CD14-positive monocyte (primary cell): ENCODE data around the gene ZNF169. TPM values are rescaled to one million over a fixed set of nuclear protein-coding genes. Genes with fewer than 3 reads are reported as not detected.
"Not testable (repeated sequence)": the region's sequence is repeated elsewhere in the genome, so short reads cannot be mapped to it uniquely, and the experiment has no call there.

Source experiments
- DNase-seq, 3 donors: peaks; one replicate each; pipeline ENCODE4 v3.0.0-alpha.2; 2011 to 2022
- H2AFZ ChIP-seq: 2 replicates; pipeline ENCODE4 v1.6.0; 2012; ENCODE audit warnings: mild to moderate bottlenecking, low read depth, low read length, inconsistent platforms; ENCODE audit not compliant: insufficient read depth, poor library complexity, severe bottlenecking
- H3K27ac ChIP-seq, 2 donors: 1 replicate in 1 of 2; 2 replicates in 1 of 2; pipeline ENCODE4 v1.5.1; 2012 to 2013; ENCODE audit warnings: low read length in 2 of 2, control low read depth in 1 of 2, inconsistent platforms in 1 of 2, low read depth in 1 of 2, mild to moderate bottlenecking in 1 of 2
- H3K27me3 ChIP-seq, 2 donors: one replicate each; pipeline versions ENCODE4 v1.6.0 to v1.6.1; 2011 to 2013; ENCODE audit warnings: low read length in 2 of 2; ENCODE audit not compliant: control insufficient read depth in 2 of 2, insufficient read depth in 2 of 2
- H3K36me3 ChIP-seq, 2 donors: replicated peaks in 1 of 2; 1 replicate in 1 of 2; 2 replicates in 1 of 2; pipeline versions ENCODE4 v1.5.1 to v1.6.1; 2012 to 2013; ENCODE audit warnings: low read length in 2 of 2, control low read depth in 1 of 2, inconsistent platforms in 1 of 2, mild to moderate bottlenecking in 1 of 2; ENCODE audit not compliant: insufficient read depth in 2 of 2, control insufficient read depth in 1 of 2
- H3K4me1 ChIP-seq, 2 donors: 1 replicate in 1 of 2; 2 replicates in 1 of 2; pipeline versions ENCODE4 v1.5.1 to v1.6.1; 2012 to 2013; ENCODE audit warnings: low read length in 2 of 2, control low read depth in 1 of 2, inconsistent platforms in 1 of 2, mild to moderate bottlenecking in 1 of 2, moderate library complexity in 1 of 2; ENCODE audit not compliant: insufficient read depth in 2 of 2, control insufficient read depth in 1 of 2
- H3K4me2 ChIP-seq: replicated peaks from 2 replicates; pipeline ENCODE3; 2012; ENCODE audit warnings: low read length, moderate library complexity, mild to moderate bottlenecking; ENCODE audit not compliant: poor library complexity, severe bottlenecking; ENCODE audit errors: extremely low read depth
- H3K4me3 ChIP-seq, 3 experiments: fragments of 200-600 bp in 1 of 3; sonication (generic) in 1 of 3; replicated peaks in 1 of 3; 1 replicate in 2 of 3; 2 replicates in 1 of 3; pipeline ENCODE4 v1.5.1; 2011 to 2013; ENCODE audit warnings: low read length in 3 of 3, mild to moderate bottlenecking in 3 of 3, control low read depth in 2 of 3, low read depth in 2 of 3, inconsistent platforms in 1 of 3, moderate library complexity in 1 of 3
- H3K79me2 ChIP-seq: 2 replicates; pipeline ENCODE4 v1.6.0; 2012; ENCODE audit warnings: mild to moderate bottlenecking, control low read depth, inconsistent platforms, low read length, moderate library complexity; ENCODE audit not compliant: insufficient read depth
- H3K9ac ChIP-seq: 2 replicates; pipeline ENCODE4 v1.6.0; 2017; ENCODE audit warnings: low read length, mild to moderate bottlenecking; ENCODE audit not compliant: insufficient read depth, poor library complexity, severe bottlenecking
- H3K9me3 ChIP-seq, 2 donors: replicated peaks in 1 of 2; 1 replicate in 1 of 2; 2 replicates in 1 of 2; pipeline versions ENCODE4 v1.5.1 to v1.6.1; 2012 to 2013; ENCODE audit warnings: low read length in 2 of 2, control low read depth in 1 of 2; ENCODE audit not compliant: control insufficient read depth in 1 of 2, insufficient read depth in 1 of 2
- H4K20me1 ChIP-seq: 2 replicates; pipeline ENCODE4 v1.6.0; 2012; ENCODE audit warnings: mild to moderate bottlenecking, low read length, control low read depth, moderate library complexity; ENCODE audit not compliant: insufficient read depth
- H3K27ac Mint-ChIP-seq, 7 donors: one replicate each; pipeline ENCODE4 v1.8.0; 2020; ENCODE audit warnings: mild to moderate bottlenecking in 7 of 7, mixed read lengths in 7 of 7, moderate library complexity in 6 of 7, inconsistent platforms in 2 of 7
- H3K27me3 Mint-ChIP-seq, 3 donors: one replicate each; pipeline ENCODE4 v1.8.0; 2021 to 2022; ENCODE audit warnings: low read depth in 3 of 3, mild to moderate bottlenecking in 3 of 3, mixed read lengths in 3 of 3, moderate library complexity in 3 of 3, inconsistent platforms in 1 of 3
- H3K36me3 Mint-ChIP-seq, 2 donors: one replicate each; pipeline ENCODE4 v1.8.0; 2020; ENCODE audit warnings: mixed read lengths in 2 of 2, inconsistent platforms in 1 of 2, mild to moderate bottlenecking in 1 of 2
- H3K4me1 Mint-ChIP-seq: one replicate; pipeline ENCODE4 v1.8.0; 2020; ENCODE audit warnings: mild to moderate bottlenecking, mixed read lengths
- H3K4me3 Mint-ChIP-seq, 2 donors: one replicate each; pipeline ENCODE4 v1.8.0; 2020; ENCODE audit warnings: mild to moderate bottlenecking in 2 of 2, mixed read lengths in 2 of 2, moderate library complexity in 1 of 2
- H3K9me3 Mint-ChIP-seq, 7 donors: one replicate each; pipeline ENCODE4 v1.8.0; 2020 to 2022; ENCODE audit warnings: mixed read lengths in 7 of 7, mild to moderate bottlenecking in 6 of 7, moderate library complexity in 6 of 7, inconsistent platforms in 2 of 7
- CTCF ChIP-seq: fragments of 200-600 bp; IDR thresholded peaks from one replicate; pipeline ENCODE4 v1.8.0; 2022; ENCODE audit warnings: antibody characterized with exemption, mild to moderate bottlenecking
- WGBS: methylation state at CpG from one replicate; pipeline ENCODE4 v1.1.5; 2013; ENCODE audit warnings: missing lambda C conversion rate; ENCODE audit not compliant: insufficient coverage; 5-methylcytosine and 5-hydroxymethylcytosine counted together
- intact Hi-C, 2 donors: fragments of 100-400 bp; cut with micrococcal nuclease; formaldehyde crosslinking; loops; one replicate each; pipeline versions ENCODE4 v1.15.0 to v1.15.1; 2023
- polyA plus RNA-seq, 3 donors: library from polyadenylated mRNA; depleted of rRNA in 1 of 3; unstranded in 2 of 3; stranded (reverse) in 1 of 3; fragments of 300-500 nt in 2 of 3; fragments of >200 nt in 1 of 3; fragmentation: Illumina TruSeq in 2 of 3; gene quantifications; 1 replicate in 2 of 3; 2 replicates in 1 of 3; pipeline ENCODE4 v1.2.3, GENCODE V29; 2012 to 2021

The ZNF169 gene
- polyA plus RNA-seq, 3 donors, result 0.90 to 16.5 (median 1.1) TPM

- intact Hi-C loops, result loop anchor here in 1 of 2 donors (10.0 kb wide), 1 partner anchor 91 kb away; no protein-coding TSS in a partner anchor
- H2AFZ ChIP-seq, result no peak overlapping the region
- H3K27ac ChIP-seq, result no peak overlapping the region
- H3K27me3 ChIP-seq, result peaks cover 2 to 3% of the 10 kb centered on the region in 2 donors
- H3K4me1 Mint-ChIP-seq, result peaks cover 14% of the 10 kb centered on the region
- peaks cover 18% of the 10 kb centered on the region for H3K79me2 ChIP-seq
- DNase-seq, result no peak
- peaks cover 10 to 17% (median 13%) of the 10 kb centered on the region in 3 donors for H3K27me3 Mint-ChIP-seq
- no peak overlapping the region for H3K27ac Mint-ChIP-seq
- no peaks in the 10 kb centered on the region for H4K20me1 ChIP-seq
- H3K36me3 ChIP-seq, result no peaks in the 10 kb centered on the region
- no peaks in the 10 kb centered on the region for H3K9me3 ChIP-seq
- no peaks in the 10 kb centered on the region for H3K36me3 Mint-ChIP-seq
- TF ChIP-seq CTCF, result no peak
- no peak overlapping the region for H3K4me3 Mint-ChIP-seq
- peaks cover 0 to 3% (median 0%) of the 10 kb centered on the region in 7 donors for H3K9me3 Mint-ChIP-seq
- peaks cover 11 to 17% of the 10 kb centered on the region in 2 donors for H3K4me1 ChIP-seq
- no CpG with 5 or more reads among the region's 2 CpGs for WGBS
- no peak overlapping the region for H3K9ac ChIP-seq
- no peak overlapping the region for H3K4me3 ChIP-seq
- H3K4me2 ChIP-seq, result no peak overlapping the region
Observed at GRCh38 chr9:94256007-94256406, 3.1 kb upstream of the ZNF169 start.

DNA sequence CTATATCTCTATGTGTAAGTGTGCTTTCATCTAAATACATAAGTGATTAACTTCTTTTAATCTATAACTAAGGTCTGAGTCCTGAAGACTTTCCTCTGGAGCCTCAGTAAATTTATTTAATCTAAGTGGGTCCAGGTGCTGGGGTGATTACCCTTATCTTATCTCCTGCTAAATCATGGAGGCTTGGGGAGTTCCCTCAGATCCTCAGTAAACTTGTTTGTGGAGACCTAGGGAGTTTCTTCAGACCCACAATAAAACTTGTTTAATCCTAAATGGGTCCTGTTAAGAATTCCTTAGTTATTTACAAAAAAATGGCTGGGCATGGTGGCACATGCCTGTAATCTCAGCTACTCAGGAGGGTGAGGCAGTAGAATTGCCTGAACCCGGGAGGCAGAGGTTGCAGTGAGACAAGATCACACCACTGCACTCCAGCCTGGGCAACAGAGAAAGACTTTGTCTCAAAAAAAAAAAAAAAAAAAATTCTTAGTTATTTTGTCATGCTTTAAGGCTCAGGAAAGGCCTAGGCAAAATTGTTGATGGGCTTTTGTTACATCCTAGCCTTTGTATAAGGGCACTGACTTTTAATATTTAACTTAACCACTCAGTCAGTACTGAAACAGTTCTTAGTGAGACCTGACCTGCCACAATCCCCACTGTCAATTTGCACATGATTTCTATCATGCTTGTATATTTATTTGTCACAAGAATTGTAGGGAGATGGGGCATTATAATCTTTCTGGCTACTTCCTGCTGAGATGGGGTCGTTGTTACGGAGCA is 6.7 kb downstream of the ZNF169 start:
- H4K20me1 ChIP-seq, result peaks cover 26% of the 10 kb centered on the region
- not testable (repeated sequence) for DNase-seq, H3K27me3 Mint-ChIP-seq, H3K27ac Mint-ChIP-seq, H3K9ac ChIP-seq, H2AFZ ChIP-seq, H3K27me3 ChIP-seq, H3K27ac ChIP-seq, H3K4me2 ChIP-seq, H3K4me3 ChIP-seq, H3K4me3 Mint-ChIP-seq, H3K4me1 ChIP-seq
- H3K9me3 Mint-ChIP-seq, result peaks cover 11 to 31% (median 27%) of the 10 kb centered on the region in 7 donors
- intact Hi-C loops, result loop anchor here in 1 of 2 donors (10.0 kb wide), 1 partner anchor 1609 kb away; the partner anchor contains the start of gene ERCC6L2
- H3K36me3 ChIP-seq, result peaks cover 4 to 38% of the 10 kb centered on the region in 2 donors
- peaks cover 14 to 24% of the 10 kb centered on the region in 2 donors for H3K9me3 ChIP-seq
- H3K36me3 Mint-ChIP-seq, result peaks cover 41 to 46% of the 10 kb centered on the region in 2 donors
- H3K4me1 Mint-ChIP-seq, result peaks cover 11% of the 10 kb centered on the region
- 100% methylated on average over 2 of the region's 3 CpGs for WGBS
- peaks cover 73% of the 10 kb centered on the region for H3K79me2 ChIP-seq
